Suprapubic skin (tissue), 4 donors: ENCODE data around the gene USP38. TPM values are rescaled to one million over a fixed set of nuclear protein-coding genes. Genes with fewer than 3 reads are reported as not detected.
A peak's percentile ranks its signal among the peaks of the same experiment; 100 is the strongest.
"Not testable (repeated sequence)": the region's sequence is repeated elsewhere in the genome, so short reads cannot be mapped to it uniquely, and the experiment has no call there.

Source experiments
- DNase-seq, 2 donors: peaks; one replicate each; pipeline ENCODE4 v3.0.0-alpha.2; 2019; ENCODE audit warnings: low spot score in 2 of 2
- H3K27ac ChIP-seq: fragments of 200-600 bp; sonication (generic); one replicate; pipeline ENCODE4 v1.5.1; 2019
- H3K27me3 ChIP-seq: fragments of 200-600 bp; sonication (generic); one replicate; pipeline ENCODE4 v1.5.1; 2019
- H3K36me3 ChIP-seq: fragments of 200-600 bp; sonication (generic); one replicate; pipeline ENCODE4 v1.5.1; 2019
- H3K4me1 ChIP-seq: fragments of 200-600 bp; sonication (generic); one replicate; pipeline ENCODE4 v1.5.1; 2019
- H3K4me3 ChIP-seq: fragments of 200-600 bp; sonication (generic); one replicate; pipeline ENCODE4 v1.5.1; 2019; ENCODE audit warnings: mild to moderate bottlenecking
- H3K9me3 ChIP-seq: fragments of 200-600 bp; sonication (generic); one replicate; pipeline ENCODE4 v1.5.1; 2019
- EP300 ChIP-seq: sonication (generic); formaldehyde crosslinking; IDR thresholded peaks from one replicate; pipeline ENCODE4 v1.6.1; 2017; ENCODE audit warnings: antibody characterized with exemption
- POLR2A ChIP-seq, 2 donors: fragments of 450-650 bp; IDR thresholded peaks; one replicate each; pipeline ENCODE4 v1.6.1; 2017; ENCODE audit warnings: antibody characterized with exemption in 2 of 2, mild to moderate bottlenecking in 2 of 2, moderate library complexity in 2 of 2
- POLR2AphosphoS5 ChIP-seq, 3 donors: sonication (generic); formaldehyde crosslinking; IDR thresholded peaks; one replicate each; pipeline ENCODE4 v1.6.1; 2017; ENCODE audit warnings: antibody characterized with exemption in 3 of 3
- WGBS: methylation state at CpG from one replicate; pipeline ENCODE4 v1.1.5; 2018; 5-methylcytosine and 5-hydroxymethylcytosine counted together
- total RNA-seq, 4 donors: library from RNA; depleted of rRNA; stranded (reverse); fragments of >200 nt; gene quantifications; one replicate each; pipeline ENCODE4 v1.1.0, GENCODE V29; 2016
- TF ChIP-seq, protein P1 (sequence below), 2 donors: fragments of 200-600 bp in 1 of 2; fragments of 450-650 bp in 1 of 2; sonication (generic) in 1 of 2; IDR thresholded peaks; one replicate each; pipeline ENCODE4 v1.5.1; 2016 to 2019; ENCODE audit warnings: antibody characterized with exemption in 2 of 2, mild to moderate bottlenecking in 1 of 2, moderate library complexity in 1 of 2

USP38 gene
- total RNA-seq, 4 donors from 2014 or later, result 17.9 to 32.0 (median 23.8) TPM

GRCh38 chr4:143156853-143157252 lies 27.9 kb upstream of the USP38 start:
- Histone ChIP-seq H3K4me1 (no peaks in the 10 kb centered on the region), H3K27me3 (no peaks in the 10 kb centered on the region), H3K36me3 (no peaks in the 10 kb centered on the region), H3K4me3 (no peak overlapping the region), H3K27ac (no peak overlapping the region), H3K9me3 (peaks cover 27% of the 10 kb centered on the region)
- DNase-seq, result no peak
- TF ChIP-seq EP300 (no peak), POLR2A (IDR thresholded peaks at IDR 0.05) (no peak), POLR2AphosphoS5 (IDR thresholded peaks at IDR 0.05) (no peak)
- TF ChIP-seq, protein P1, sequence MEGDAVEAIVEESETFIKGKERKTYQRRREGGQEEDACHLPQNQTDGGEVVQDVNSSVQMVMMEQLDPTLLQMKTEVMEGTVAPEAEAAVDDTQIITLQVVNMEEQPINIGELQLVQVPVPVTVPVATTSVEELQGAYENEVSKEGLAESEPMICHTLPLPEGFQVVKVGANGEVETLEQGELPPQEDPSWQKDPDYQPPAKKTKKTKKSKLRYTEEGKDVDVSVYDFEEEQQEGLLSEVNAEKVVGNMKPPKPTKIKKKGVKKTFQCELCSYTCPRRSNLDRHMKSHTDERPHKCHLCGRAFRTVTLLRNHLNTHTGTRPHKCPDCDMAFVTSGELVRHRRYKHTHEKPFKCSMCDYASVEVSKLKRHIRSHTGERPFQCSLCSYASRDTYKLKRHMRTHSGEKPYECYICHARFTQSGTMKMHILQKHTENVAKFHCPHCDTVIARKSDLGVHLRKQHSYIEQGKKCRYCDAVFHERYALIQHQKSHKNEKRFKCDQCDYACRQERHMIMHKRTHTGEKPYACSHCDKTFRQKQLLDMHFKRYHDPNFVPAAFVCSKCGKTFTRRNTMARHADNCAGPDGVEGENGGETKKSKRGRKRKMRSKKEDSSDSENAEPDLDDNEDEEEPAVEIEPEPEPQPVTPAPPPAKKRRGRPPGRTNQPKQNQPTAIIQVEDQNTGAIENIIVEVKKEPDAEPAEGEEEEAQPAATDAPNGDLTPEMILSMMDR (IDR thresholded peaks at IDR 0.05), result no peak
- 98% methylated on average over 2 of the region's 2 CpGs for WGBS

DNA sequence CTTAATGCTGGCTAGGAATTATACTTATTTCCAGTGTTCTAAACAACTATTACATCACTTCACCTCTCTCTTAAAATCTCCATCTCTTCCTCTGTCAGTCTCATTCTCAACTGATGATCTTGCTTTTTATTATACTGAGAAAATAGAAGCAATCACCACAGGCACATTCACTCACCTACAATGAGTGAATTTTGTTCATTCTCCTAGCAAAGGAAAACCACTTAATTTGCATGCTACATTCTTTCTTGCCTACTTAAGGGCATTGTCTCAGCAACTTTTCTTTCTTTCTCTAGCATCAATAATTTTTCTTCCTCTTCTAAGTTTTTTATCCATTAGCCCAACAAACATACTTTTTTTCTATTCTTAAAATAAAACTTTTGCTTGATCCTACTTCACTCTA lies 21.1 kb upstream of the USP38 start:
- H3K9me3 ChIP-seq, result peaks cover 6% of the 10 kb centered on the region
- TF ChIP-seq, protein P1 (IDR thresholded peaks at IDR 0.05), result no peak
- TF ChIP-seq EP300 (no peak), POLR2A (IDR thresholded peaks at IDR 0.05) (no peak), POLR2AphosphoS5 (IDR thresholded peaks at IDR 0.05) (no peak)
- DNase-seq, result no peak
- no peak overlapping the region for H3K27ac ChIP-seq
- no peaks in the 10 kb centered on the region for H3K27me3 ChIP-seq
- no peaks in the 10 kb centered on the region for H3K36me3 ChIP-seq
- no peaks in the 10 kb centered on the region for H3K4me1 ChIP-seq
- H3K4me3 ChIP-seq, result no peak overlapping the region

DNA sequence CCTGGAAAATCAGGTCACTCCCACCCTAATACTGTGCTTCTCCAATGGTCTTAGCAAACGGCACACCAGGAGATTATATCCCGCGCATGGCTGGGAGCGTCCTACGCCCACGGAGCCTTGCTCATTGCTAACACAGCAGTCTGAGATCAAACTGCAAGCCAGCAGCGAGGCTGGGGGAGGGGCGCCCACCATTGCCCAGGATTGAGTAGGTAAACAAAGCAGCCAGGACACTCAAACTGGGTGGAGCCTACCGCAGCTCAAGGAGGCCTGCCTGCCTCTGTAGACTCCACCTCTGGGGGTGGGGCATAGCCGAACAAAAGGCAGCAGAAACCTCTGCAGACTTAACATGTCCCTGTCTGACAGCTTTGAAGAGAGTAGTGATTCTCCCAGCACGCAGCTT lies 18.0 kb upstream of the USP38 start:
- H3K4me1 ChIP-seq, H3K27ac ChIP-seq, H3K9me3 ChIP-seq, DNase-seq, H3K36me3 ChIP-seq, H3K4me3 ChIP-seq, H3K27me3 ChIP-seq: not testable (repeated sequence)
- WGBS, result 93% methylated on average over 9 of the region's 11 CpGs

- WGBS, result 55% methylated on average over 3 of the region's 3 CpGs
- DNase-seq, result no peak
- no peak for TF ChIP-seq POLR2A (IDR thresholded peaks at IDR 0.05)
- TF ChIP-seq EP300, result no peak
- no peak for TF ChIP-seq POLR2AphosphoS5 (IDR thresholded peaks at IDR 0.05)
- TF ChIP-seq, protein P1 (IDR thresholded peaks at IDR 0.05), result no peak
- Histone ChIP-seq H3K4me1 (peaks cover 20% of the 10 kb centered on the region), H3K27ac (no peak overlapping the region), H3K36me3 (no peaks in the 10 kb centered on the region), H3K9me3 (no peaks in the 10 kb centered on the region), H3K4me3 (no peak overlapping the region), H3K27me3 (no peaks in the 10 kb centered on the region)
Observed at GRCh38 chr4:143178923-143179322, 5.8 kb upstream of the USP38 start.

DNA sequence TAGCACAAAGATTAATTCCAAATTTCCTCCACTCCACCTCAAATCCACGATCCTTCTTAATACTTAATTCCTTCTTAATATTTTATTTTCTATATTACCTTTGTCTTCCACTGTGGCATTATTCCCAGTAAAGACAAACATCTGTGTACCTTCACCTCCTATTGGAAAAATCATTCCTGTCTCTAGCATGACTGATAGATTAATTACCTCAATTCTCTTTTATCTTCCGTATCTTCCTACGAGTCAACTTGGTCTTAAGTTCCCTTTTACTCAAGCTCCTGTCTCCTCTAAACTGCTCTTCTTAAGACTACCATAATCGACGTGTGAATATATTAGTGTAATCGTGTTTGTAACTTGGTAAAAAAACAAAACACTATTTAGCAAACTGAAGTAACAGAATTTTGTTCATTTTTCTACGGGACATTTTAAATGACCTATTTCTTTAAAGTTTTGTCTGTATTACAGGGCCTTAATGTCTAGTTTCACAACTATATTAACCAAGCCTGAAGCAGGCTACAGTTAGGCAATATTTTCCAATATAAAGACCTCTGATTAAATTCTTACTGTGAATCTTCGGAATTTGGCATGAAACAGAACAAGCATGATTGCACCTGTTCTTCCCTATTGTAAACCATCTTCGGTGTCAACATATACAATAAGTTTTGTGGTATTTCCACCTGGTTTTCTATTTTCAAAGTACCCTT lies 1.1 kb upstream of the USP38 start:
- Histone ChIP-seq H3K9me3 (no peaks in the 10 kb centered on the region), H3K27ac (peak overlapping the region; percentile 95), H3K4me1 (peaks cover 50% of the 10 kb centered on the region), H3K4me3 (peak overlapping the region; percentile 69), H3K36me3 (no peaks in the 10 kb centered on the region), H3K27me3 (no peaks in the 10 kb centered on the region)
- WGBS, result 50% methylated on average over 9 of the region's 9 CpGs
- no peak for DNase-seq
- TF ChIP-seq POLR2A (IDR thresholded peaks at IDR 0.05) (no peak), EP300 (no peak), POLR2AphosphoS5 (IDR thresholded peaks at IDR 0.05) (no peak)
- TF ChIP-seq, protein P1 (IDR thresholded peaks at IDR 0.05), result no peak

DNA sequence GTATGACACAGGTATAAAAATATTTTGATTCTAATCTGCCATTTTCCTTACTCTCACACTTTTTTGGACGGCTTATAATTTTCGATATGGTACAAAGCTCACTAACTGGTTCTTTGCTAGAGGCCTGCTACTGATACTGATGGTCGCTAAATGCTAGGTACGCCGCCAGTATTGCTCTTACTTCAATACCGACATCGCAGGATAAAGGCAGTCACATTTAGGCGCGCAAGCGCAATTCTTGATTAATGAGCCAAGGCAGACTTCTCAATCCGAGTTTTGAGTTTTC lies 557 bp upstream of the USP38 start:
- H3K9me3 ChIP-seq, result no peaks in the 10 kb centered on the region
- no peaks in the 10 kb centered on the region for H3K27me3 ChIP-seq
- H3K36me3 ChIP-seq, result no peaks in the 10 kb centered on the region
- under 1% methylated on average over 11 of the region's 11 CpGs for WGBS
- H3K4me1 ChIP-seq, result peaks cover 53% of the 10 kb centered on the region
- TF ChIP-seq EP300, result no peak
- TF ChIP-seq, protein P1 (IDR thresholded peaks at IDR 0.05), result no peak
- peak overlapping the region; percentile 69 for H3K4me3 ChIP-seq
- DNase-seq, result no peak
- peak overlapping the region; percentile 95 for H3K27ac ChIP-seq
